A172 (cell line): Measurements from ENCODE around the gene PHF1. TPM values are rescaled to one million over a fixed set of nuclear protein-coding genes. Genes with fewer than 3 reads are reported as not detected.

Source experiments
- DNase-seq: peaks from one replicate; pipeline ENCODE4 v3.0.0-alpha.2; 2015; ENCODE audit warnings: low spot score
- total RNA-seq: library from RNA; depleted of rRNA; stranded (reverse); fragments of >200 nt; shearing (Covaris generic); gene quantifications from 2 replicates; pipeline ENCODE4 v1.2.3, GENCODE V29; 2014

The PHF1 gene
- total RNA-seq, 1 experiment from 2014 or later, result 40.8 TPM

- peak; percentile 58 for DNase-seq
Observed at GRCh38 chr6:33430991-33431879, 20.4 kb downstream of the PHF1 start.

DNA sequence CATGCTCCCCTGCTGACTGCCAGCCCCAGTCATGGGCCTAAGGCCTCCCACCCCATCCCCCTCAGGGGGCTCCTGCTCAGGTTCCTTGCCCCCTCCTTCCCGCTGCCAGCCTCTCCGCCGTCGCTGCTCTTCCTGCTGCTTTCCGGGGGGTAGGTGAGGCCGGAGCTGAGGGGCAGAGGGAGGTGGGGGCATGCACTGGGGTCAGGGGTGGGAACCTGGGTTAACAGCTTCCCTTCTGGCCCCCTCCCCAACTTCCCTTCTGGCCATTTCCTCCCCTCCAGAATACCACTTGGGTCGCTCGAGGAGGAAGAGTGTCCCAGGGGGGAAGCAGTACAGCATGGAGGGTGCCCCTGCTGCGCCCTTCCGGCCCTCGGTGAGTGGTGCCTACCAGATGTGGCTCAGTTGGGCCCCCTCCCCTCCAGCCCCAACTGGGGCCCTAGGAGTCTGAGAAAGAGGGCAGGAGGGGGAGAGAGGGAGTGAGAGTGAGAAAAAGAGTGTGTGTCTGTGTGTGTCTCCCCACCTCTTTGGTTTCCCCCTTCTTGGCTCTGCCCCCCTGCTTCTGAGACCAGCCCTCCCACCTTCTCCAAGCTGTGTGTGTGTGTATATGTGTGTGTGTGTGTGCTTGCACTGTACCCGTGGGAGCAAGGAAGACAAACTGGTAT lies 21.2 kb downstream of the PHF1 start:
- DNase-seq, result no peak

GRCh38 chr6:33432546-33432945 lies 21.7 kb downstream of the PHF1 start:
- no peak for DNase-seq

GRCh38 chr6:33433001-33433543 lies 22.3 kb downstream of the PHF1 start:
- DNase-seq, result no peak

GRCh38 chr6:33433544-33434191 lies 22.9 kb downstream of the PHF1 start:
- DNase-seq, result no peak

DNA sequence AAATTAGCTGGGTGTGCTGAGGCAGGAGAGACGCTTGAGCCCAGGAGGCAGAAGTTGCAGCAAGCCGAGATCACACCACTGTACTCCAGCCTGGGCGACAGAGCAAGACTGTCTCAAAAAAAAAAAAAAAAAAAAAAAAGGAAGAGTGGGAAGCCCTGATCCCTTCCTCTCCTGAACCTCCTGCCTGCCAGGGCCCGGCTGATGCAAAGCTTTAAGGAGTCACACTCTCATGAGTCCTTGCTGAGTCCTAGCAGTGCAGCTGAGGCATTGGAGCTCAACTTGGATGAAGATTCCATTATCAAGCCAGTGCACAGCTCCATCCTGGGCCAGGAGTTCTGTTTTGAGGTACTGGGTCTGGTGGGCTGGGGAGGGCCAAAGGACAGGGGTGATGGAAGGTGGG lies 24.1 kb downstream of the PHF1 start:
- DNase-seq, result no peak

DNA sequence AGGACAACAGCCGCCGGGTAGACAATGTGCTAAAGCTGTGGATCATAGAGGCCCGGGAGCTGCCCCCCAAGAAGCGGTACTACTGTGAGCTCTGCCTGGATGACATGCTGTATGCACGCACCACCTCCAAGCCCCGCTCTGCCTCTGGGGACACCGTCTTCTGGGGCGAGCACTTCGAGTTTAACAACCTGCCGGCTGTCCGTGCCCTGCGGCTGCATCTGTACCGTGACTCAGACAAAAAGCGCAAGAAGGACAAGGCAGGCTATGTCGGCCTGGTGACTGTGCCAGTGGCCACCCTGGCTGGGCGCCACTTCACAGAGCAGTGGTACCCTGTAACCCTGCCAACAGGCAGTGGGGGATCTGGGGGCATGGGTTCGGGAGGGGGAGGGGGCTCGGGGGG lies 26.9 kb downstream of the PHF1 start:
- no peak for DNase-seq

DNA sequence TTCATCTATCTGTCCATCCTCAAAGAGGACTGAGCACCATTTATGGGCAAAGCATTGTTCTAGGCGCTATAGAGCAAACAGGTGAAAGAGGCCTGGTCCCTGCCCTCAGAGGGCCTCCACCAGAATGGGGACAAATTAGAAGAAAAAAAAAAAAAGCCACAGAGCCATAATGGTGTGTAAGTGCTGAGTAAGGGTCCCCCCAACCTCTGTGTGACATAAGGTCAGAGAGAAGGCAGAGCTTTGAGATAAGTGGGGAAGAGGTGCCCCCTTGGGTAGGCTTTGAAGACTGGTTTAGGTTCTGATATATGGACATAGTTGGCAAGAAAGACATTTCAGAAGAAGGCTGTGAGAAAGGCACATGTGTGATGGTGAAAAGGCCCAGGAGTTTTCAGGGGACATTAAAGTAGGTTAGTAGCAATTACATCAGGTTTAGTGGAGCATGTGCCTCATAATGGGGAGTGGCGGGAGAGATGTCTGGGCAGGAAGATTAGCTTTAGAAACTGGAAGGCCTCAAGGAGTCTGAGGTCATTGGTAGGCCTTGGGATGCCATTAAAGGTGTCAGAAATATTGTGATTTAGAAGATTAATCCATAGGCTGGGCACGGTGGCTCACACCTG lies 28.3 kb downstream of the PHF1 start:
- no peak for DNase-seq

- no peak for DNase-seq
Observed at GRCh38 chr6:33439956-33440648, 29.3 kb downstream of the PHF1 start.

- DNase-seq, result no peak
Observed at GRCh38 chr6:33440649-33441309, 30.0 kb downstream of the PHF1 start.

- no peak for DNase-seq
Observed at GRCh38 chr6:33441457-33441856, 30.6 kb downstream of the PHF1 start.

- DNase-seq, result no peak
Observed at GRCh38 chr6:33442283-33442682, 31.5 kb downstream of the PHF1 start.

DNA sequence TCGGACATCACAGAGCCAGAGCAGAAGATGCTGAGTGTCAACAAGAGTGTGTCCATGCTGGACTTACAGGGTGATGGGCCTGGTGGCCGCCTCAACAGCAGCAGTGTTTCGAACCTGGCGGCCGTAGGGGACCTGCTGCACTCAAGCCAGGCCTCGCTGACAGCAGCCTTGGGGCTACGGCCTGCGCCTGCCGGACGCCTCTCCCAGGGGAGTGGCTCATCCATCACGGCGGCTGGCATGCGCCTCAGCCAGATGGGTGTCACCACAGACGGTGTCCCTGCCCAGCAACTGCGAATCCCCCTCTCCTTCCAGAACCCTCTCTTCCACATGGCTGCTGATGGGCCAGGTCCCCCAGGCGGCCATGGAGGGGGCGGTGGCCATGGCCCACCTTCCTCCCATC lies 32.2 kb downstream of the PHF1 start:
- no peak for DNase-seq

DNA sequence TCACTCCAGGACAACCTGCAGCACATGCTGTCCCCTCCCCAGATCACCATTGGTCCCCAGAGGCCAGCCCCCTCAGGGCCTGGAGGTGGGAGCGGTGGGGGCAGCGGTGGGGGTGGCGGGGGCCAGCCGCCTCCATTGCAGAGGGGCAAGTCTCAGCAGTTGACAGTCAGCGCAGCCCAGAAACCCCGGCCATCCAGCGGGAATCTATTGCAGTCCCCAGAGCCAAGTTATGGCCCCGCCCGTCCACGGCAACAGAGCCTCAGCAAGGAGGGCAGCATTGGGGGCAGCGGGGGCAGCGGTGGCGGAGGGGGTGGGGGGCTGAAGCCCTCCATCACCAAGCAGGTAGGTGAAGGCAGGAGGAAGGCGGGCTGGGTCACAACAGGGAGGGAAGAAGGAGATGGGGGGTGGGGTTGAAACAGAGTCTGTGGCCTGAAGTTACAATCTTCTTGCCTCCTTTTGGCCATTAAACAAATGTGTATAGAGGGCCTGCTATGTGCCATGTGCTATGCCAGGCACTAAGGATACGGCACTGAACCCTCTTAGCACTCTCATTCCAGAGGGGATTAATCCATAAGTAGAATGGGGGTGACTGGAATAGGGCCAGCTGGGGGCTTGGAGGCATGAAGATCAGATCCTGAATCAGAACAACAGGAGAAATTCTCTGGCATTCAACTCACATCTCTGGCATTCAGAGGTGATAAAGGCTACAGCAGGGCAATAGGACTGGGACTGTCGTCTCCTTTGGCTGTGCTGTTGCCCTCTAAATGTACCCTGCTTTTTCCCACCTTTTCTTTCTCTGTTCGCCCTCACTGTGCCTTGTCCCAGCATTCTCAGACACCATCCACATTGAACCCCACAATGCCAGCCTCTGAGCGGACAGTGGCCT lies 33.0 kb downstream of the PHF1 start:
- no peak for DNase-seq

DNA sequence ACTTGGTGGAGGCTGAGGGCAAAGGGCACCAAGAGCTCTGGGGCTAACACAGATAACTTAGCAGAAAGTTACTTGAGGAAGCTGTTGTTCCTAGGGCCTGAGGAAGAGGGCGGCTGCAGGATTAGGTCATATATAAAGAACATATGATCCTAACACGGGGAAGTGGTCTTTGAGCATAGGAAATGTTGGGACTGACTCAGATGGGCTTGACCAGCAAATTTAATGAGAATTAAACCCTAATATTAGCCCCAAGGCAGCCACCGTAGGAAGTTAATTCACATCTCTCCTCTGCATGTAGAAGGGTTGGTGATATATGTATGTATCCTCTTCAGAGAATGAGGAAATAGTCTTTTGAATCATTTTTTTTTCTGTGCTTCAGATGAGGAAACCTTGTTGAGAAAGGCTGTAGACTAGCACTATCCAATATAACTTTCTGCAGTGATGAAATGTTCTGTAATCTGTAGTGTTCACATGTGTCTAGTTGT lies 34.3 kb downstream of the PHF1 start:
- DNase-seq, result no peak

DNA sequence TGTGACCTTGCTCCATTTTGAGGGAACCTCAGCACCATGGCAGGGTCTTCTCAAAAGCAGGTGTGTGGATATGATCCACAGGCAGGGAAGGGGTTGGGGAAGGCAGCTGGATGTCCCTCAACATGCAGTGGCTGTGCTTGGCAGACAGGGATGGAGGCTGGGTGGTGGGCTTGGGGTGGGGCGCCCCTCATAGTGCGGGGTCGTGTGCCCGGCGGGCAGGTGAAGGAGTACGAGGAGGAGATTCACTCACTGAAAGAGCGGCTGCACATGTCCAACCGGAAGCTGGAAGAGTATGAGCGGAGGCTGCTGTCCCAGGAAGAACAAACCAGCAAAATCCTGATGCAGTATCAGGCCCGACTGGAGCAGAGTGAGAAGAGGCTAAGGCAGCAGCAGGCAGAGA lies 35.5 kb downstream of the PHF1 start:
- DNase-seq, result no peak

GRCh38 chr6:33450434-33450833 lies 39.6 kb downstream of the PHF1 start:
- no peak for DNase-seq

GRCh38 chr6:33451606-33452005 lies 40.8 kb downstream of the PHF1 start:
- no peak for DNase-seq

- DNase-seq, result no peak
Observed at GRCh38 chr6:33452496-33452895, 41.7 kb downstream of the PHF1 start.
